ENCODE results near the gene FABP2.

FABP2 gene

DNA sequence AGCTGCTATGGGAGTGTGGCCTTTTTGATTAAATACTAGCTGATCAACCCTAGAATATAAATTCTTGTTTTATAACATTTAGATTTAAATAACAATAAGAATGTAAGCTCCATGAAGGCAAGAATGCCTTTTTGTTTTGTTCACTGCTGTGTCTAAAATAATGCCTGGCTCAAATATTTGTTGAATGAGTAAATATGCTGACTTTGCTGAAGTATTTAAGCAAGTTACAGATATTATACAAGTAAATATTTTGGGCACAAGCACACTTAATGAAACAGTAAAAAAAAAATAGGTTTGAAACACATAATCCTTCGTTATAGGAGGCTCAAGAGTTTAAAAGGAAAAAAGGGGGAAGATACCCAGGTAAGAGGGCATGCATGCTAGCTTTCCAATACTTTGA is 24.1 kb downstream of the FABP2 start:
- no peaks in the 10 kb centered on the region for H3K9me2 ChIP-seq (replicated peaks; ENCODE audit: insufficient read depth, low read length)
- no peak overlapping the region for H3K4me3 ChIP-seq (ENCODE audit: insufficient read depth, low read length, poor library complexity, severe bottlenecking)
- H3K36me3 ChIP-seq (ENCODE audit: low read length): peaks cover 3% of the 10 kb centered on the region; the same call in 1 of the 2 replicates
- no peak overlapping the region for H3K9ac ChIP-seq (ENCODE audit: low read length)
- peaks cover 18% of the 10 kb centered on the region; the same call in 1 of the 2 replicates for H3K79me2 ChIP-seq (ENCODE audit: insufficient read depth, low read length)
- H3F3A ChIP-seq (ENCODE audit: insufficient read depth): 0 out of 2 replicates have a peak, but pooled peaks cover 4% of the 10 kb centered on the region
- no peaks in the 10 kb centered on the region for H3K9me3 ChIP-seq (ENCODE audit: insufficient read depth, low read length)
- H3K27ac ChIP-seq (ENCODE audit: low read depth, low read length): no peak overlapping the region
- H2AFZ ChIP-seq (ENCODE audit: low read depth, low read length, severe bottlenecking): no peak overlapping the region
- H3K27me3 ChIP-seq (ENCODE audit: low read length): no peaks in the 10 kb centered on the region
- TF ChIP-seq EZH2phosphoT487 (conservative IDR thresholded peaks at IDR 0.05; ENCODE audit: low read length): no peak
- TF ChIP-seq, protein P1, sequence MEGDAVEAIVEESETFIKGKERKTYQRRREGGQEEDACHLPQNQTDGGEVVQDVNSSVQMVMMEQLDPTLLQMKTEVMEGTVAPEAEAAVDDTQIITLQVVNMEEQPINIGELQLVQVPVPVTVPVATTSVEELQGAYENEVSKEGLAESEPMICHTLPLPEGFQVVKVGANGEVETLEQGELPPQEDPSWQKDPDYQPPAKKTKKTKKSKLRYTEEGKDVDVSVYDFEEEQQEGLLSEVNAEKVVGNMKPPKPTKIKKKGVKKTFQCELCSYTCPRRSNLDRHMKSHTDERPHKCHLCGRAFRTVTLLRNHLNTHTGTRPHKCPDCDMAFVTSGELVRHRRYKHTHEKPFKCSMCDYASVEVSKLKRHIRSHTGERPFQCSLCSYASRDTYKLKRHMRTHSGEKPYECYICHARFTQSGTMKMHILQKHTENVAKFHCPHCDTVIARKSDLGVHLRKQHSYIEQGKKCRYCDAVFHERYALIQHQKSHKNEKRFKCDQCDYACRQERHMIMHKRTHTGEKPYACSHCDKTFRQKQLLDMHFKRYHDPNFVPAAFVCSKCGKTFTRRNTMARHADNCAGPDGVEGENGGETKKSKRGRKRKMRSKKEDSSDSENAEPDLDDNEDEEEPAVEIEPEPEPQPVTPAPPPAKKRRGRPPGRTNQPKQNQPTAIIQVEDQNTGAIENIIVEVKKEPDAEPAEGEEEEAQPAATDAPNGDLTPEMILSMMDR (IDR thresholded peaks at IDR 0.05; ENCODE audit: insufficient read depth, low read length, poor library complexity, severe bottlenecking): no peak
- H4K20me1 ChIP-seq (ENCODE audit: low read depth, low read length): no peaks in the 10 kb centered on the region
- H3K4me2 ChIP-seq (ENCODE audit: low read depth, low read length, poor library complexity, severe bottlenecking): no peak overlapping the region

DNA sequence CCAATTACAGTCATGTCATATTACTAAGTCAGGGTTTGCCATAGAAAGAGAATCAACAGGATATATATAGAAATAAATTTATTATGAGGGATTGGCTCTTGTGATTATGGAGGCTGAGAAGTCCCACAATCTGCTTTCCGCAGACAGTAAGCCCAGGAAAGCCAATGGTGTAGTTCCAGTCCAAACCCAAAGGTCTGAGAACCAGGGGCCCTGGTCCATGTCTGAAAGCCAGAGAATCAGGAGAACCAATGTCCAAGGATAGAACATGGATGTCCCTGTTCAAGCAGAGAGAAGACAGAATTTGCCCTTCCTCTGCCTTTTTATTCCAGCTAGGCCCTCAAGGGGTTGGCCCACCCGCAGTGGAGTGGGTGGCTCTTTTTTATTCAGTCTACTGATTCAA is 25.6 kb downstream of the FABP2 start:
- Histone ChIP-seq H3K79me2 (ENCODE audit: insufficient read depth, low read length) (peaks cover 18% of the 10 kb centered on the region; the same call in 1 of the 2 replicates), H3F3A (ENCODE audit: insufficient read depth) (0 out of 2 replicates have a peak, but pooled peaks cover 4% of the 10 kb centered on the region), H3K4me2 (ENCODE audit: low read depth, low read length, poor library complexity, severe bottlenecking) (no peak overlapping the region), H4K20me1 (ENCODE audit: low read depth, low read length) (no peaks in the 10 kb centered on the region), H2AFZ (ENCODE audit: low read depth, low read length, severe bottlenecking) (no peak overlapping the region), H3K9me2 (replicated peaks; ENCODE audit: insufficient read depth, low read length) (no peaks in the 10 kb centered on the region), H3K27ac (ENCODE audit: low read depth, low read length) (no peak overlapping the region), H3K9ac (ENCODE audit: low read length) (no peak overlapping the region), H3K27me3 (ENCODE audit: low read length) (no peaks in the 10 kb centered on the region), H3K36me3 (ENCODE audit: low read length) (peaks cover 3% of the 10 kb centered on the region; the same call in 1 of the 2 replicates), H3K9me3 (ENCODE audit: insufficient read depth, low read length) (no peaks in the 10 kb centered on the region), H3K4me3 (ENCODE audit: insufficient read depth, low read length, poor library complexity, severe bottlenecking) (no peak overlapping the region)
- TF ChIP-seq, protein P1 (IDR thresholded peaks at IDR 0.05; ENCODE audit: insufficient read depth, low read length, poor library complexity, severe bottlenecking): no peak
- no peak for TF ChIP-seq EZH2phosphoT487 (conservative IDR thresholded peaks at IDR 0.05; ENCODE audit: low read length)

DNA sequence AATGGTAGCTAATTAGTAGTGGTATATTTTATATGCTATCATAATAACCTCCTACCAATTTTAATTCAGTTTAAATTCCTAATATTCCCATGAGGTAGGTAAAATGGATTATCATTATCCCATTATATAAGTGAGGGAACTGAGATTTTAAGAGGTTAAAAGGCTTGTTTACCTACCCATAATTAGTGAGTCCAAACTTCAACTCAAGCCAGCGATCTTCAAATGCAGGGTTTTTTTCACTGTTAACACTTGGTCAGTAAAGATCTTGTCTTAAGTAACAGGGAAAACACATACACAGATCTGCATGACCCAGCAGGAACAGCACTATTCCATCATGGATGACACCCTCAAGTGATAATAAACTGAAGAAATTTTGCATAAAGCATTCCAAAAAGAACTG is 31.3 kb downstream of the FABP2 start:
- no peak overlapping the region for H2AFZ ChIP-seq (ENCODE audit: low read depth, low read length, severe bottlenecking)
- H3K9me3 ChIP-seq (ENCODE audit: insufficient read depth, low read length): no peaks in the 10 kb centered on the region
- H3K27ac ChIP-seq (ENCODE audit: low read depth, low read length): no peak overlapping the region
- TF ChIP-seq, protein P1 (IDR thresholded peaks at IDR 0.05; ENCODE audit: insufficient read depth, low read length, poor library complexity, severe bottlenecking): no peak
- no peak for TF ChIP-seq EZH2phosphoT487 (conservative IDR thresholded peaks at IDR 0.05; ENCODE audit: low read length)
- H3F3A ChIP-seq (ENCODE audit: insufficient read depth): no peaks in the 10 kb centered on the region
- H3K27me3 ChIP-seq (ENCODE audit: low read length): no peaks in the 10 kb centered on the region
- no peaks in the 10 kb centered on the region for H3K36me3 ChIP-seq (ENCODE audit: low read length)
- no peak overlapping the region for H3K9ac ChIP-seq (ENCODE audit: low read length)
- H3K9me2 ChIP-seq (replicated peaks; ENCODE audit: insufficient read depth, low read length): no peaks in the 10 kb centered on the region
- H3K4me3 ChIP-seq (ENCODE audit: insufficient read depth, low read length, poor library complexity, severe bottlenecking): no peak overlapping the region
- H4K20me1 ChIP-seq (ENCODE audit: low read depth, low read length): no peaks in the 10 kb centered on the region
- no peak overlapping the region for H3K4me2 ChIP-seq (ENCODE audit: low read depth, low read length, poor library complexity, severe bottlenecking)
- no peaks in the 10 kb centered on the region for H3K79me2 ChIP-seq (ENCODE audit: insufficient read depth, low read length)
